Measurements from ENCODE around the gene ADAMTS2. TPM values are rescaled to one million over a fixed set of nuclear protein-coding genes. Genes with fewer than 3 reads are reported as not detected.

Gene ADAMTS2
- total and polyA plus RNA-seq, 2 donors (not counting 3 experiments of a cell fraction or from before 2014, with no cell fraction given), result not detected

DNA sequence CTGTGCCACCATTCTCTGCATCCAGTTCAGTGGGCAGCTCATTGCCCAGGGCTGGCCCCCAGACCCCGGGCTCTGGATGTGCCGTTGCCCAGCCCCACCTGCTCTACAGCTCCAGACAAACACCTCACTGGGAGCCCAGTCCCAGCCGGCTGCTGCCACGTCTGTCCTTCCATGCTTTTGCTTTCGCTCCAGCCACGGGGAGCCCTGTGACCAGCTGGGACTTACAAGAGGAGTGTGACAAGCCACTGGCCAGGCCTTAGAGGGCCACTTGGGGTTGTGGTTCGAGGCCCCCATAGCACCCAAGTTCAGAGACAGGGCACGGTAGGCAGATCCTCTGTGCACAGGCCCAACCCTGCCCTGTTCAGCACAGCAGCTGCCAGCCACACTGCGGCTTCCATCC, 142.0 kb downstream of the ADAMTS2 start:
- H3K79me2 ChIP-seq (ENCODE audit: control insufficient read depth, insufficient read depth, low read length), result no peaks in the 10 kb centered on the region
- H3K27me3 ChIP-seq (ENCODE audit: control insufficient read depth in 2 of 2, insufficient read depth in 2 of 2, low read length in 2 of 2), result no peaks in the 10 kb centered on the region
- TF ChIP-seq FOS (IDR thresholded peaks at IDR 0.05; ENCODE audit: borderline replicate concordance, insufficient read depth, low read length) (no peak), JUN (IDR thresholded peaks at IDR 0.05; ENCODE audit: borderline replicate concordance, insufficient read depth, insufficient read length, low read depth) (no peak), POLR2AphosphoS5 (IDR thresholded peaks at IDR 0.05; ENCODE audit: insufficient read depth, low read depth, low read length) (no peak), EZH2 (IDR thresholded peaks at IDR 0.05; ENCODE audit: borderline replicate concordance, low read depth, low read length, severe bottlenecking) (no peak), MYC (IDR thresholded peaks at IDR 0.05; ENCODE audit: low read depth, low read length) (no peak), POLR2A (IDR thresholded peaks at IDR 0.05; ENCODE audit: low read depth, low read length) (no peak), GATA2 (IDR thresholded peaks at IDR 0.05; ENCODE audit: insufficient read depth, insufficient read length, low read depth, low read length) (no peak)
- TF ChIP-seq, protein P1, sequence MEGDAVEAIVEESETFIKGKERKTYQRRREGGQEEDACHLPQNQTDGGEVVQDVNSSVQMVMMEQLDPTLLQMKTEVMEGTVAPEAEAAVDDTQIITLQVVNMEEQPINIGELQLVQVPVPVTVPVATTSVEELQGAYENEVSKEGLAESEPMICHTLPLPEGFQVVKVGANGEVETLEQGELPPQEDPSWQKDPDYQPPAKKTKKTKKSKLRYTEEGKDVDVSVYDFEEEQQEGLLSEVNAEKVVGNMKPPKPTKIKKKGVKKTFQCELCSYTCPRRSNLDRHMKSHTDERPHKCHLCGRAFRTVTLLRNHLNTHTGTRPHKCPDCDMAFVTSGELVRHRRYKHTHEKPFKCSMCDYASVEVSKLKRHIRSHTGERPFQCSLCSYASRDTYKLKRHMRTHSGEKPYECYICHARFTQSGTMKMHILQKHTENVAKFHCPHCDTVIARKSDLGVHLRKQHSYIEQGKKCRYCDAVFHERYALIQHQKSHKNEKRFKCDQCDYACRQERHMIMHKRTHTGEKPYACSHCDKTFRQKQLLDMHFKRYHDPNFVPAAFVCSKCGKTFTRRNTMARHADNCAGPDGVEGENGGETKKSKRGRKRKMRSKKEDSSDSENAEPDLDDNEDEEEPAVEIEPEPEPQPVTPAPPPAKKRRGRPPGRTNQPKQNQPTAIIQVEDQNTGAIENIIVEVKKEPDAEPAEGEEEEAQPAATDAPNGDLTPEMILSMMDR (IDR thresholded peaks at IDR 0.05; ENCODE audit: extremely low read depth in 1 of 2, insufficient read depth in 1 of 2, low read depth in 1 of 2, low read length in 2 of 2), result no peak
- TF ChIP-seq, protein P2, sequence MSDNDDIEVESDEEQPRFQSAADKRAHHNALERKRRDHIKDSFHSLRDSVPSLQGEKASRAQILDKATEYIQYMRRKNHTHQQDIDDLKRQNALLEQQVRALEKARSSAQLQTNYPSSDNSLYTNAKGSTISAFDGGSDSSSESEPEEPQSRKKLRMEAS (IDR thresholded peaks at IDR 0.05; ENCODE audit: insufficient read depth, insufficient read length), result no peak
- peaks cover 5% of the 10 kb centered on the region for H3K9me3 ChIP-seq (replicated peaks; ENCODE audit: control insufficient read depth, insufficient read depth, low read length)
- FAIRE-seq (no peak), DNase-seq (ENCODE audit: low read depth, low spot score) (no peak)
- no peaks in the 10 kb centered on the region for H3K4me1 ChIP-seq (ENCODE audit: control insufficient read depth, extremely low read depth, insufficient read depth, low read length)
- ChIA-PET POLR2A (no interaction called here), CTCF (no interaction called here)
- H3K9me1 ChIP-seq (replicated peaks; ENCODE audit: control insufficient read depth, extremely low read depth, insufficient read depth, low read length), result no peaks in the 10 kb centered on the region
- H3K36me3 ChIP-seq (ENCODE audit: control insufficient read depth in 2 of 2, extremely low read depth in 1 of 2, insufficient read depth in 2 of 2, low read length in 2 of 2), result no peaks in the 10 kb centered on the region
- H3K4me2 ChIP-seq (ENCODE audit: insufficient read depth, low read length), result no peak overlapping the region
- H3K4me3 ChIP-seq (replicated peaks in 1 of 3; ENCODE audit: insufficient read depth in 1 of 3, low read depth in 1 of 3, low read length in 3 of 3), result no peak overlapping the region
- H2AFZ ChIP-seq (ENCODE audit: low read depth, low read length), result no peak overlapping the region
- H3K27ac ChIP-seq (ENCODE audit: insufficient read depth, low read depth, low read length), result no peak overlapping the region
- no peak overlapping the region for H3K9ac ChIP-seq (replicated peaks; ENCODE audit: extremely low read depth, insufficient read depth, low read length)
- no peaks in the 10 kb centered on the region for H4K20me1 ChIP-seq (replicated peaks; ENCODE audit: control insufficient read depth, extremely low read depth, insufficient read depth, low read length)
- BruUV-seq (replicated peaks), result no TSS peak
- dilution Hi-C loops (cut with MboI; ENCODE audit: extremely low pct_ligation_motif_present, low sequenced_read_pairs) (no loop called here), intact Hi-C loops (cut with micrococcal nuclease) (no loop called here)
